ENCODE data around the gene ZNF420.

ZNF420 gene

DNA sequence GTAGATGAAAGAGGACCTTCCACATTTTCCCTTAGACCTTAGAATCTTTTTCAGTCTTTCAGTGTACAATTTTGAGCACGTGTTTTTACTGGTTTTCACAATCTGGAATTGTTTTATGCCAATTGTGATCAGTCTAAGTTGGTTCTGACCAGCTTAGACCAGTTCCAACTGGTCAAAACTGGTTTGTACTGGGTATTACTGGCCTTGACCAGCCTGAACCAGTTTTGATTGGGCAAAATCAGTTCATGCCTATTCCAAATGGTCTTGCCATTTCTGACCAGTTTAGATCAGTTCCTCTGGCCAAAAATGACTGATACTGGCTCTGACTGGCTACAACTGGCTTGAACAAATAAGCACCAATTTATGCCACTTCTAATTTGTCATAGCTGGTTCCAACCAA, 57.9 kb downstream of the ZNF420 start:
- H3K36me3 ChIP-seq (ENCODE audit: control insufficient read depth, insufficient read depth, low read length) = no peaks in the 10 kb centered on the region
- H3K4me3 ChIP-seq (ENCODE audit: extremely low read depth, insufficient read depth, low read length, poor library complexity, severe bottlenecking) = no peak overlapping the region
- no peak overlapping the region for H3K27ac ChIP-seq (ENCODE audit: low read depth, low read length, severe bottlenecking)
- WGBS, 2 experiments (ENCODE audit: insufficient coverage in 2 of 2) = no CpG with 5 or more reads among the region's 1 CpG
- peaks cover 74% of the 10 kb centered on the region for H3K9me3 ChIP-seq (ENCODE audit: control insufficient read depth, low read length)
- no peaks in the 10 kb centered on the region for H3K4me1 ChIP-seq (ENCODE audit: control insufficient read depth, insufficient read depth, low read length, poor library complexity, severe bottlenecking)

DNA sequence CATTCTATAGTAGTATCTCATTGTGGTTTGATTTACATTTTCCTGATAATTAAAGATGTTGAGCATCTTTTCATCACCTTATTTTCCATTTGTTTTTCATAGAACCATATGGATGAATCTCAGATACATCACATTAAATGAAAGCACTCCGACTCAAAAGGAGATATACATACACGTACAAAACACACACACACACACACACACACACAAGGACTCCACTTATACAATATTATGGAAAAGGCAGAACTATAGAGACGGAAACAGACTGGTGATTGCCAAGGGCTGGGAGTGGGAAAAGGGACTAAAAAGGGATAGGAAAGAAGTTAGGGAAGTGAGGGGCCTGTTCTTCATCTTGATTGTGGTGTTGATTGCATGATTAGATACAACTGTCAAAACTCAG, 70.0 kb downstream of the ZNF420 start:
- H3K36me3 ChIP-seq (ENCODE audit: control insufficient read depth, insufficient read depth, low read length) = peaks cover 3% of the 10 kb centered on the region
- H3K27ac ChIP-seq (ENCODE audit: low read depth, low read length, severe bottlenecking) = no peak overlapping the region
- H3K9me3 ChIP-seq (ENCODE audit: control insufficient read depth, low read length) = peaks cover 63% of the 10 kb centered on the region
- 72% methylated on average over 2 of the region's 3 CpGs; no CpG with 5 or more reads in 1 of the 2 experiments for WGBS, 2 experiments (ENCODE audit: insufficient coverage in 2 of 2)
- H3K4me1 ChIP-seq (ENCODE audit: control insufficient read depth, insufficient read depth, low read length, poor library complexity, severe bottlenecking) = no peaks in the 10 kb centered on the region
- H3K4me3 ChIP-seq (ENCODE audit: extremely low read depth, insufficient read depth, low read length, poor library complexity, severe bottlenecking) = no peak overlapping the region

DNA sequence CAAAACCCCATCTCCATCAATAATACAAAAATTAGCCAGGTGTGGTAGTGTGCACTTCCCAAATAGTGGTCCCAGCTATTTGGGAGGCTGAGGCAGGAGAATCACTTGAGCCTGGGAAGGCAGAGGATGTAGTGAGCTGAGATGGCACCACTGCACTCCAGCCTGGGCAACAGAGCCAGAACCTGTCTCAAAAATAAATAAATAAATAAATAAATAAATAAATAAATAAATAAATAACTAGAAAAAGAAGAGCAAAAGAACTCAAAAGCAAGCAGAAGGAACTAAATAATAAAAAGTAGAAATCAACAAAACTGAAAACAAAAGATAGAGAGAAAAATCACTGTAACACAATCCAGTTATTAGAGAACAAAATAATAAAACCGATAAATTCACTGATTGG, 81.9 kb downstream of the ZNF420 start:
- no peak overlapping the region for H3K4me3 ChIP-seq (ENCODE audit: extremely low read depth, insufficient read depth, low read length, poor library complexity, severe bottlenecking)
- no peak overlapping the region for H3K27ac ChIP-seq (ENCODE audit: low read depth, low read length, severe bottlenecking)
- peaks cover 12% of the 10 kb centered on the region for H3K36me3 ChIP-seq (ENCODE audit: control insufficient read depth, insufficient read depth, low read length)
- no peaks in the 10 kb centered on the region for H3K4me1 ChIP-seq (ENCODE audit: control insufficient read depth, insufficient read depth, low read length, poor library complexity, severe bottlenecking)
- H3K9me3 ChIP-seq (ENCODE audit: control insufficient read depth, low read length) = peaks cover 35% of the 10 kb centered on the region
- WGBS, 2 experiments (ENCODE audit: insufficient coverage in 2 of 2) = no CpG with 5 or more reads among the region's 1 CpG

DNA sequence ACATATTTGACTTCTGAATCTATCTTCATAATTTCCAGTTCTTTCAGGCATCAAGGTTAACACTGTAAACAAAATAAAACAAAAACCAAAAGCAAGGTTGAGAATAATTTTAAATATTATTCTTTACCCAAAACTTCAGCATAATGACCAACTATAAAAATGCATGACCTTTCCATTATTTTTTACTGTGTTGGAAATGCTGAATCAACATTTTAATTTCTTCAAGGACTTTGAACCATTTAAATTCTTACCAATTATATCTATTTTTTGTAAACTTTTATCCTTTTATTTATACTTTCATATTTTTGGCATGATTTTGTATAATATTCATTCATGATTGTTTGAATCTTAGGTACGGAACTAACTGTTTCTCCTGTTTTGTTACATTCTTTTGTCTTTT, 87.4 kb downstream of the ZNF420 start:
- no peak overlapping the region for H3K27ac ChIP-seq (ENCODE audit: low read depth, low read length, severe bottlenecking)
- H3K4me1 ChIP-seq (ENCODE audit: control insufficient read depth, insufficient read depth, low read length, poor library complexity, severe bottlenecking) = no peaks in the 10 kb centered on the region
- H3K4me3 ChIP-seq (ENCODE audit: extremely low read depth, insufficient read depth, low read length, poor library complexity, severe bottlenecking) = no peak overlapping the region
- peaks cover 19% of the 10 kb centered on the region for H3K36me3 ChIP-seq (ENCODE audit: control insufficient read depth, insufficient read depth, low read length)
- 100% methylated on average over 1 of the region's 1 CpG; no CpG with 5 or more reads in 1 of the 2 experiments for WGBS, 2 experiments (ENCODE audit: insufficient coverage in 2 of 2)
- H3K9me3 ChIP-seq (ENCODE audit: control insufficient read depth, low read length) = peaks cover 33% of the 10 kb centered on the region

DNA sequence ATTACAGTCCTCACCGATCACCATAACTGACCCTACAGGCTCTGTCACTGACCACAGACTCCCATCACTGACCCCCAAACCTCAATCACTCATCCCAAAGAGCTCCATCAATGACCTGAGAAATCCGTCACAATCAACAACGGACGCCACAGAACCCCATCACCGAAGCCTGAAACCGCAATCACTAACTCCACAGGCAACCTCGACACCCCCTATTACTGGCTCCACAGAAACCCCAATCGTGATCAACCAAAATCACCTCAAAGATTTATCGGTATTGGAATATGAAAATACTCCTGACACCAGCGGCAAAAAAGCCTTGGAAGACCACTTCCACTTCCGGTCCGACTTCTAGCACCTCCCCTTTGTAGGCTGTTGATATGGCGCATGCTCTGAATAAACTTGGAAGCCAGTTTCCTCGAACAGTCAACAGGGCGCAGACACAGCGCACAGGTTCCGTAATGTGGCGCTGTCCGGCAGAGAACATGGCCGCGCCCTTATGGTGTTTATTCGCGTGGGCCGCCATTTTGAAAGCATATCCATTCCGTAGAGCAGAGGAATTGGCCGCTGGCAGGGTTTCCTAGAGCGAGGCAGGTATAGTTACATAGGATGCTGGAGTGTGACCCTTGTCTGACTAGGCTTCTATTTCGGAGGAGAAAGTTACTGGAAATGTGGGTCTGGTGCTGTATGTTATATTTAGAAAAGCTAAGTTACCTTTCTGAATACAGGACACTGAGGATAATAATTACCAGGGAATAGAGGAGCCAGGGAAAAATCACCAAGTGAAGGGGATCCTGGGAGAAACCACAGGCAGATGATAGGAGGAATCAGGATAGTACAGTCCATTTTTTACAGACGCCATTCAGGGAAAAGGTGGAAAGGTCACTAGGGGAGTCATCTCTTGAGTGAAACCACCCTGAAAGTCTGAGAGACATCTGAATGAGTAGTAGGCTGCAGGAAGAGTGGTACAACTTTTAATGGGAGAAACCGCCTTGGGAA, 94.4 kb downstream of the ZNF420 start, which contains the start of gene ZNF585A:
ZNF585A (minus strand) TSS at position 328 of the 999 bp plus-strand sequence. CDS start 2,785 bp downstream, outside the sequence.
- Histone ChIP-seq H3K4me3 (ENCODE audit: extremely low read depth, insufficient read depth, low read length, poor library complexity, severe bottlenecking) (peak within 1 kb of the TSS; percentile 64), H3K36me3 (ENCODE audit: control insufficient read depth, insufficient read depth, low read length) (peaks cover 11% of the 10 kb centered on the region), H3K9me3 (ENCODE audit: control insufficient read depth, low read length) (peaks cover 37% of the 10 kb centered on the region), H3K27ac (ENCODE audit: low read depth, low read length, severe bottlenecking) (peak within 1 kb of the TSS; percentile 23), H3K4me1 (ENCODE audit: control insufficient read depth, insufficient read depth, low read length, poor library complexity, severe bottlenecking) (no peaks in the 10 kb centered on the region)
- WGBS, 2 experiments (ENCODE audit: insufficient coverage in 2 of 2) = 17 to 20% methylated on average over 19 to 27 of the region's 30 CpGs

All from mesodermal cell (in vitro differentiated cells).